H9 (cell line): ENCODE results near the gene CSF1R. TPM values are rescaled to one million over a fixed set of nuclear protein-coding genes. Genes with fewer than 3 reads are reported as not detected.

Experiments
- DNase-seq: peaks from one replicate; pipeline ENCODE4 v3.0.0-alpha.2; 2017
- H2AFZ ChIP-seq: one replicate; pipeline ENCODE4 v1.6.1; 2013; ENCODE audit warnings: mild to moderate bottlenecking, low read length, control low read depth, moderate library complexity
- H2AK5ac ChIP-seq: 2 replicates; pipeline ENCODE4 v1.6.1; 2013; ENCODE audit warnings: low read length, control low read depth, mixed read lengths; ENCODE audit not compliant: insufficient read length
- H2BK120ac ChIP-seq: one replicate; pipeline ENCODE4 v1.6.1; 2013; ENCODE audit warnings: low read depth, mild to moderate bottlenecking, low read length, control low read depth, inconsistent platforms; ENCODE audit not compliant: poor library complexity, severe bottlenecking
- H2BK12ac ChIP-seq: 2 replicates; pipeline ENCODE4 v1.6.1; 2013; ENCODE audit warnings: low read length, control low read depth, mixed read lengths, low read depth; ENCODE audit not compliant: insufficient read length
- H2BK15ac ChIP-seq: 2 replicates; pipeline ENCODE4 v1.6.1; 2013; ENCODE audit warnings: low read depth, low read length, control low read depth
- H2BK20ac ChIP-seq: one replicate; pipeline ENCODE4 v1.6.1; 2013; ENCODE audit warnings: low read depth, mild to moderate bottlenecking, low read length, control low read depth, inconsistent platforms; ENCODE audit not compliant: poor library complexity, severe bottlenecking
- H2BK5ac ChIP-seq: 2 replicates; pipeline ENCODE4 v1.6.1; 2013; ENCODE audit warnings: low read length, control low read depth, mixed read lengths; ENCODE audit not compliant: insufficient read length
- H3K14ac ChIP-seq: 2 replicates; pipeline ENCODE4 v1.6.1; 2013; ENCODE audit warnings: low read length, control low read depth; ENCODE audit not compliant: insufficient read depth
- H3K18ac ChIP-seq: 2 replicates; pipeline ENCODE4 v1.6.1; 2013; ENCODE audit warnings: low read depth, mild to moderate bottlenecking, mixed read lengths, low read length, control low read depth; ENCODE audit not compliant: insufficient read length
- H3K23ac ChIP-seq: 2 replicates; pipeline ENCODE4 v1.6.1; 2013; ENCODE audit warnings: low read length, control low read depth, mixed read lengths, low read depth; ENCODE audit not compliant: insufficient read length
- H3K23me2 ChIP-seq: 2 replicates; pipeline ENCODE4 v1.6.1; 2013; ENCODE audit warnings: low read depth, mild to moderate bottlenecking, mixed read lengths, low read length, control low read depth; ENCODE audit not compliant: insufficient read length, poor library complexity, severe bottlenecking
- H3K27ac ChIP-seq: 2 replicates; pipeline ENCODE4 v1.5.1; 2013; ENCODE audit warnings: low read length, control low read depth, mixed read lengths, low read depth; ENCODE audit not compliant: insufficient read length
- H3K27me3 ChIP-seq: 2 replicates; pipeline ENCODE4 v1.6.1; 2013; ENCODE audit warnings: low read length, control low read depth, inconsistent platforms; ENCODE audit not compliant: insufficient read depth
- H3K4ac ChIP-seq: 2 replicates; pipeline ENCODE4 v1.6.1; 2013; ENCODE audit warnings: low read depth, mild to moderate bottlenecking, control low read depth, inconsistent platforms, low read length, moderate library complexity
- H3K4me1 ChIP-seq: 2 replicates; pipeline ENCODE4 v1.6.1; 2013; ENCODE audit warnings: low read length, control low read depth, inconsistent platforms; ENCODE audit not compliant: insufficient read depth
- H3K4me2 ChIP-seq: 2 replicates; pipeline ENCODE4 v1.6.1; 2013; ENCODE audit warnings: low read length, control low read depth, mixed read lengths; ENCODE audit not compliant: insufficient read length, insufficient read depth
- H3K56ac ChIP-seq: 2 replicates; pipeline ENCODE4 v1.6.1; 2013; ENCODE audit warnings: low read depth, mild to moderate bottlenecking, mixed read lengths, low read length, control low read depth; ENCODE audit not compliant: insufficient read length
- H3K79me1 ChIP-seq: 2 replicates; pipeline ENCODE4 v1.6.1; 2013; ENCODE audit warnings: low read depth, mild to moderate bottlenecking, moderate library complexity, low read length, control low read depth, inconsistent platforms; ENCODE audit not compliant: insufficient read depth, poor library complexity, severe bottlenecking
- H3K79me2 ChIP-seq: 2 replicates; pipeline ENCODE4 v1.6.1; 2013; ENCODE audit warnings: low read length, control low read depth, inconsistent platforms; ENCODE audit not compliant: insufficient read depth
- H3K9ac ChIP-seq: 2 replicates; pipeline ENCODE4 v1.6.1; 2013; ENCODE audit warnings: low read length, control low read depth, mixed read lengths; ENCODE audit not compliant: insufficient read length; ENCODE audit errors: extremely low read depth
- H3K9me3 ChIP-seq: one replicate; pipeline ENCODE4 v1.6.1; 2013; ENCODE audit warnings: low read depth, low read length, inconsistent platforms; ENCODE audit not compliant: control insufficient read depth
- H3T11ph ChIP-seq: one replicate; pipeline ENCODE4 v1.6.1; 2013; ENCODE audit warnings: mild to moderate bottlenecking, low read length, control low read depth, inconsistent platforms
- H4K20me1 ChIP-seq: one replicate; pipeline ENCODE4 v1.6.1; 2013; ENCODE audit not compliant: control insufficient read depth, insufficient read length, insufficient read depth
- H4K5ac ChIP-seq: 2 replicates; pipeline ENCODE4 v1.6.1; 2013; ENCODE audit warnings: low read depth, mild to moderate bottlenecking, mixed read lengths, low read length, control low read depth; ENCODE audit not compliant: insufficient read length
- H4K8ac ChIP-seq: replicated peaks from 2 replicates; pipeline ENCODE4 v1.6.1; 2013; ENCODE audit warnings: low read length, control low read depth, mixed read lengths, low read depth; ENCODE audit not compliant: insufficient read length
- H4K91ac ChIP-seq: 2 replicates; pipeline ENCODE4 v1.6.1; 2013; ENCODE audit warnings: low read depth, mild to moderate bottlenecking, moderate library complexity, mixed read lengths, low read length, control low read depth; ENCODE audit not compliant: insufficient read length
- H3K27ac Mint-ChIP-seq, 3 experiments: 2 replicates in 2 of 3; 3 replicates in 1 of 3; pipeline ENCODE4 v1.8.0; 2020 to 2021; ENCODE audit warnings: mixed read lengths in 3 of 3, mild to moderate bottlenecking in 1 of 3, moderate library complexity in 1 of 3
- H3K27me3 Mint-ChIP-seq: 2 replicates; pipeline ENCODE4 v1.8.0; 2021; ENCODE audit warnings: low read depth, mild to moderate bottlenecking, moderate library complexity, mixed read lengths
- H3K36me3 Mint-ChIP-seq, 3 experiments: 2 replicates in 2 of 3; 3 replicates in 1 of 3; pipeline ENCODE4 v1.8.0; 2020 to 2021; ENCODE audit warnings: low read depth in 3 of 3, mixed read lengths in 3 of 3; ENCODE audit not compliant: insufficient read depth in 1 of 3
- H3K4me1 Mint-ChIP-seq, 2 experiments: 2 replicates each; pipeline ENCODE4 v1.8.0; 2020; ENCODE audit warnings: mixed read lengths in 2 of 2
- H3K4me3 Mint-ChIP-seq, 2 experiments: 2 replicates in 1 of 2; 3 replicates in 1 of 2; pipeline ENCODE4 v1.8.0; 2020 to 2021; ENCODE audit warnings: mild to moderate bottlenecking in 2 of 2, mixed read lengths in 2 of 2, moderate library complexity in 1 of 2
- H3K9me3 Mint-ChIP-seq, 2 experiments: 2 replicates in 1 of 2; 3 replicates in 1 of 2; pipeline ENCODE4 v1.8.0; 2020; ENCODE audit warnings: mild to moderate bottlenecking in 2 of 2, mixed read lengths in 2 of 2, moderate library complexity in 1 of 2
- WGBS: extraction: QIAGEN DNeasy Blood & Tissue Kit; methylation state at CpG from one replicate; pipeline ENCODE4 v1.1.7; 2013; ENCODE audit warnings: missing lambda C conversion rate, low lambda C conversion rate, mixed read lengths; ENCODE audit not compliant: insufficient read length; ENCODE audit errors: extremely low coverage; 5-methylcytosine and 5-hydroxymethylcytosine counted together
- total RNA-seq: library from RNA; stranded (reverse); gene quantifications from 2 replicates; pipeline ENCODE4 v1.2.1, GENCODE V29; 2021
- TF ChIP-seq, protein P1 (sequence below): fragments of 200-600 bp; sonication (generic); conservative IDR thresholded peaks from 3 replicates; pipeline ENCODE4 v1.8.0; 2021; ENCODE audit warnings: antibody characterized with exemption, mild to moderate bottlenecking

CSF1R gene
- total RNA-seq, 1 experiment from 2014 or later = 0.13 TPM

DNA sequence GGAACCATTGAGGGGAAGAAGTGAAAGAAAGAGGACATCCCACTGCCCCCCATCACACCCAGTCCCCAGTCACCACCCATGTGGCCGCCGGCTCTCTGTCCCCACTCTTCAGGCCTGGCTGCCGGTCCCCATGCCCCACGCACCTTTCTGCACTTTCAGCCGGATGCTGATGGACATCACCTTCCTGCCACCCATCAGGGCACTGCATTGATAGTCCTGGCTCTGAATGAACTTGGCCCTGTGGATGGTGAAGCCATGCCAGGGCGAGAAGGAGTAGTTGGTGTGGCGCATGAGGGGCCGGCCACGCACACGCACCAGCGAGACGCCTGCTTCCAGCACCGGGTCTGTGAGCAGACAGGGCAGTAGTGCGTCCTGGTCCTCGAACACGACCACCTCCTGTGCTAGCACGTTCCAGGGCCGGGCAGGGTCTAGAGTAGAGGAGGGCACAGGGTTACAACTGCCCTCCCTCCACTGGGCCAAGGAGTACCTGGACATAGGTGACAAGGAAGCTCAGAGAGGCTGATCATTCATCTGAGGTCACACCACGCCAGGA, 6.4 kb downstream of the CSF1R start:
- Histone ChIP-seq H3K27me3 (no peaks in the 10 kb centered on the region), H3K79me1 (no peaks in the 10 kb centered on the region), H2AK5ac (no peak overlapping the region), H4K91ac (no peak overlapping the region), H3K27ac (no peak overlapping the region), H4K5ac (no peak overlapping the region), H2BK120ac (no peak overlapping the region), H3K56ac (no peak overlapping the region), H3K4me2 (no peak overlapping the region), H3K4me1 (no peaks in the 10 kb centered on the region), H3K9ac (no peak overlapping the region), H4K20me1 (no peaks in the 10 kb centered on the region), H3K23me2 (no peaks in the 10 kb centered on the region), H3K9me3 (no peaks in the 10 kb centered on the region), H2BK15ac (no peak overlapping the region), H2AFZ (no peak overlapping the region), H2BK12ac (no peak overlapping the region), H2BK5ac (no peak overlapping the region), H3K4ac (no peak overlapping the region), H3K14ac (no peak overlapping the region), H4K8ac (no peak overlapping the region), H3T11ph (no peak overlapping the region), H3K79me2 (no peaks in the 10 kb centered on the region), H3K18ac (no peak overlapping the region), H3K23ac (no peak overlapping the region), H2BK20ac (no peak overlapping the region)
- Mint-ChIP-seq H3K27ac (no peak overlapping the region), H3K27me3 (peaks cover 5% of the 10 kb centered on the region), H3K9me3 (no peaks in the 10 kb centered on the region), H3K4me1 (peaks cover 14 to 25% of the 10 kb centered on the region in 2 experiments), H3K4me3 (no peak overlapping the region), H3K36me3 (no peaks in the 10 kb centered on the region)
- no CpG with 5 or more reads among the region's 19 CpGs for WGBS
- TF ChIP-seq, protein P1, sequence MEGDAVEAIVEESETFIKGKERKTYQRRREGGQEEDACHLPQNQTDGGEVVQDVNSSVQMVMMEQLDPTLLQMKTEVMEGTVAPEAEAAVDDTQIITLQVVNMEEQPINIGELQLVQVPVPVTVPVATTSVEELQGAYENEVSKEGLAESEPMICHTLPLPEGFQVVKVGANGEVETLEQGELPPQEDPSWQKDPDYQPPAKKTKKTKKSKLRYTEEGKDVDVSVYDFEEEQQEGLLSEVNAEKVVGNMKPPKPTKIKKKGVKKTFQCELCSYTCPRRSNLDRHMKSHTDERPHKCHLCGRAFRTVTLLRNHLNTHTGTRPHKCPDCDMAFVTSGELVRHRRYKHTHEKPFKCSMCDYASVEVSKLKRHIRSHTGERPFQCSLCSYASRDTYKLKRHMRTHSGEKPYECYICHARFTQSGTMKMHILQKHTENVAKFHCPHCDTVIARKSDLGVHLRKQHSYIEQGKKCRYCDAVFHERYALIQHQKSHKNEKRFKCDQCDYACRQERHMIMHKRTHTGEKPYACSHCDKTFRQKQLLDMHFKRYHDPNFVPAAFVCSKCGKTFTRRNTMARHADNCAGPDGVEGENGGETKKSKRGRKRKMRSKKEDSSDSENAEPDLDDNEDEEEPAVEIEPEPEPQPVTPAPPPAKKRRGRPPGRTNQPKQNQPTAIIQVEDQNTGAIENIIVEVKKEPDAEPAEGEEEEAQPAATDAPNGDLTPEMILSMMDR = no peak
- peak; percentile 18 for DNase-seq
